KBM-7 (cell line): Measurements from ENCODE around the gene TXNDC17.
"Not testable (repeated sequence)": the region's sequence is repeated elsewhere in the genome, so short reads cannot be mapped to it uniquely, and the experiment has no call there.

Experiments used
- DNase-seq: peaks from one replicate; pipeline ENCODE4 v3.0.0-alpha.2; 2015
- in situ Hi-C: fragments of 300-500 bp; cut with MboI; formaldehyde crosslinking; loops from 2 replicates; pipeline ENCODE4 v1.14.3; 2020; ENCODE audit warnings: low sequenced_read_pairs, low pct_unique_long_range_greater_than_20kb, mixed read lengths

The TXNDC17 gene

GRCh38 chr17:6640536-6641246 is at the start of gene TXNDC17, which contains the start of gene KIAA0753:
TXNDC17 (plus strand) TSS chr17:6641060; CDS start chr17:6641083, 23 bp downstream.
KIAA0753 (minus strand) TSS chr17:6640711; CDS start chr17:6635103, 5,608 bp downstream.
- in situ Hi-C loops, result loop anchor here (25.0 kb wide), 1 partner anchor 178 kb away; no protein-coding TSS in a partner anchor
- DNase-seq, result peak; percentile 96

GRCh38 chr17:6591599-6592158 is 49.2 kb upstream of the TXNDC17 start:
- in situ Hi-C loops, result no loop called here
- DNase-seq, result no peak

DNA sequence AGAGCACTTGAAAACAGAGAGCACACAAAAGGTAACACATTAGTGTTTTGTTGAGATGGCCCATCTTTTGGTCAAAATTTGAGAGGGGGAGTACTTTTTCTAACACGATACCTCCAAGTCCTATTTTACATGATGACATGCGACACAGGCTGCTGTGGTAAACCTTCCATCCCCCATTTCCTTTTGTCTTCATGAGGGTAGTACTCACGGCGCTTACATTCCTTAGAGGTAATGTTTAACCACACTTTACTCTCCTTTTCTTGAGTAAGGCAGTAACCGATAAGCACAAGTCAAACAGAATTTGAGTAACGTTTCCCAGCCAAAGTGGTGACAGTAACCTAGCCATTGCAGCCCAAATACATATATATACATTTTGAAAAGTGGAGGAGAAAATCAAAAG is 48.7 kb upstream of the TXNDC17 start:
- in situ Hi-C loops, result no loop called here
- no peak for DNase-seq

- DNase-seq, in situ Hi-C loops: not testable (repeated sequence)
Measured at GRCh38 chr17:6593371-6593770, 47.5 kb upstream of the TXNDC17 start.

- no peak for DNase-seq
Measured at GRCh38 chr17:6596081-6596480, 44.8 kb upstream of the TXNDC17 start.

GRCh38 chr17:6596511-6596910 is 44.3 kb upstream of the TXNDC17 start:
- DNase-seq, result no peak
- in situ Hi-C loops, result no loop called here

More at GRCh38 chr17:6596081-6596480, 44.8 kb upstream of the TXNDC17 start:
- in situ Hi-C loops, result no loop called here

GRCh38 chr17:6596941-6597340 is 43.9 kb upstream of the TXNDC17 start:
- DNase-seq, result no peak
- in situ Hi-C loops, result no loop called here

GRCh38 chr17:6597727-6598126 is 43.1 kb upstream of the TXNDC17 start:
- in situ Hi-C loops, result no loop called here
- DNase-seq, result no peak

GRCh38 chr17:6599364-6599763 is 41.5 kb upstream of the TXNDC17 start:
- peak; percentile 78 for DNase-seq
- in situ Hi-C loops, result no loop called here

DNA sequence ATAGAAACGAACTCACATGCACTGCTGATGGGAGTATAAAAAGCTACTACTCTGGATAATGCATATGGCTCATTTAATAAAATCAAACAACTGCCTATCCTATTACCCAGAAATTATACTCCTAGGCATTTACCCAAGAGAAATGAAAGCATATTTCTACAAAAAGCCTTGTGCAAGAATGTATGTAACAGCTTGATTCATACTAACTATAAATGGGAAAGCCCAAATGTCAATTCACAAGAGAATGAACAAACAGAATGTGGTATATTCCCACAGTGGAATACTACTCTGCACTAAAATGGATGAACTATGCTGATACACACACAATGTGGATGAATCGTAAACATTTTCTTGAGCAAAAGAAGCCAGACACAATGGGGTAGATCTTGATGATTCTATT is 38.7 kb upstream of the TXNDC17 start:
- in situ Hi-C loops, result no loop called here

DNA sequence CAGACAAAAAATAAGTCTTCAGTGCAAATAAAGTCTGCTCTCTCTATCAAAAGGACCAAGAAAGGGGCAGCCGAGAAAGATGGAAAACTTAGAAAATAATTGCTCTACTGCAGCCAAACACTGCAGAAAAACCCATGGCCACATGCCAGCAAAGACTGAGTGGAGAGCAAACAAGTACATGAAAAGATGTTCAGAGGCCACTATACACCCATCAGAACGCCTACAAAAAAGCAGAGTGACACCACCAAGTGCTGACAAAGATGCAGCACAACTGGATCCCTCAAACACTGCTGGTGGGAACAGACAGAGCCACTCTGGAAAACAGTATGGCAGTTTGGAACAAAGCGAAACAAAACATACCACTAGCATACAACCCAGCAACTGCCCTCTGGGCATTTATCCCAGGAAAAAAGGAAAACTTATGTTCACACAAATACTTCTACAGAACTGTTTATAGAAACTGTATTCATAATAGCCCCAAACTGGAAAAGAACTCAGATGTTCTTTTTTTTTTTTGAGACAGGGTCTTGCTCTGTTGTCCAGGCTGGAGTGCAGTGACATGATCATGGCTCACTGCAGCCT is 37.0 kb upstream of the TXNDC17 start:
- DNase-seq, result no peak
- in situ Hi-C loops, result no loop called here

More for the DNA sequence above, 38.7 kb upstream of the TXNDC17 start:
- no peak for DNase-seq

- DNase-seq, result no peak
- in situ Hi-C loops, result no loop called here
Measured at GRCh38 chr17:6605142-6605541, 35.7 kb upstream of the TXNDC17 start.

- in situ Hi-C loops, result no loop called here
- DNase-seq, result no peak
Measured at GRCh38 chr17:6608321-6608720, 32.5 kb upstream of the TXNDC17 start.

DNA sequence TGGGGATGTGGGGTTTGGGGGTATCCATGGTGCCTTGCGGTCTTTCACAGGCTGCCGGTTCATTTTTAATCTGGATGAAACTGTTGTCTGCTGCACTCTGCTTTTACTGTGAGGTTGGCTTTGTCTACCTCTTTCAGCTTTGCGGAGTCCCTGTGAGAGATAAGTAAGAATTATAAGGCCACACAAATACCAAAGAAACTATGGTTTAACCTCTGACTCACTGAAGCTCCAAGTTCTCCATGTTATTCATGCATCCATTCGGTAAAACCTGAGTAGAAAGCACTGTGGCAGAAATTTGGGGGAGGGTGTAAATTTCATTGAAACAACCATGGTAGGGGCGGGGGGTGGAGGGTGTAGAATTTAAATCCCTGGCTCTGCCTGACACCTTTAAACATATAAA is 30.8 kb upstream of the TXNDC17 start:
- in situ Hi-C loops, result no loop called here
- DNase-seq, result no peak

- in situ Hi-C loops, result no loop called here
Measured at GRCh38 chr17:6611231-6611630, 29.6 kb upstream of the TXNDC17 start.

DNA sequence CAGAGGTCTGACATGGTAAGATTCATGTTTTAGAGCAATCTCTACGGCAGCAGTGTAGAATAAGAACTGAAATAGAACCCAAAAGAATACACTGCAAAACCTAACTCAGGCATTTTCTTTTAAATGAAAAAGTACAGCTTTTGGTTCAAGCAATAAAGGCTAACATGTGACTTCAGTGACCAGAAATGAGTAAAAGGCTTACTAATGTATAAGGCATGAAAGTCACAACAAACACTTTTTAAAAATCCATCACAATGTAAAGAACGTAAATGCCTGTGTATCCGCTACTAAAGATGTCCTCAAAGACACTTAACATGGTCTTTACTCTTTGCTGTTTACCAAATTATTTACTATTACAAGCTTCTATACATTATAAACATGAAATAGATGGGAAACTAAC is 16.9 kb upstream of the TXNDC17 start:
- DNase-seq, result no peak
- in situ Hi-C loops, result no loop called here

More at GRCh38 chr17:6611231-6611630, 29.6 kb upstream of the TXNDC17 start:
- no peak for DNase-seq

GRCh38 chr17:6626616-6627015 is 14.2 kb upstream of the TXNDC17 start:
- DNase-seq, result no peak
- in situ Hi-C loops, result loop anchor here (25.0 kb wide), 1 partner anchor 164 kb away; no protein-coding TSS in a partner anchor

GRCh38 chr17:6627019-6627418 is 13.8 kb upstream of the TXNDC17 start:
- DNase-seq, result no peak
- in situ Hi-C loops, result loop anchor here (25.0 kb wide), 1 partner anchor 165 kb away; no protein-coding TSS in a partner anchor

DNA sequence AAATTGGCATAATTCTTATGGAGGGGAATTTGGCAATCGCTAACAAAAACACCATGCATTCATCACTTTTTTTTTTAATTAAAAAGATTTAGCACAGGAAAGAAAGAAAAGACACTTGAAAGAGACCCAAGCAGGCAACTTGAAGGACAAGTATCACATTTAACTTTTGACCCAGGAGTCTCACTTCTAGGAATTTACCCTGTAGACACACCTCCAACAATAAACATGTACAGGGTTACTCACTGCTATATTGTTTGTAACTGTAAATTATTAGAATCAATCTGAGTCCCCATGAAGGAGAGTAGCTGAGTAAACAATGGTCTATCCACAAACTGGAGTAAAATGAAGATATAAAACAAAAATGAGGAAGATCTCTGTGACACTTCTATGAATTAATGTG is 10.5 kb upstream of the TXNDC17 start:
- DNase-seq, result no peak
- in situ Hi-C loops, result loop anchor here (25.0 kb wide), 1 partner anchor 168 kb away; no protein-coding TSS in a partner anchor

- in situ Hi-C loops, result loop anchor here (25.0 kb wide), 1 partner anchor 170 kb away; no protein-coding TSS in a partner anchor
- DNase-seq, result no peak
Measured at GRCh38 chr17:6632530-6632929, 8.3 kb upstream of the TXNDC17 start.
